K562 (cell line): ENCODE data around the gene MAD1L1.

Experiments
- MAFK ChIP-seq: IDR thresholded peaks from 2 replicates; pipeline ENCODE4 v1.6.1; 2011; ENCODE audit warnings: low read length, improper control_type of control experiment
- TF ChIP-seq, protein P1 (sequence below): sonication (generic); formaldehyde crosslinking; IDR thresholded peaks from 2 replicates; pipeline ENCODE4 v1.5.0; 2020; ENCODE audit warnings: missing genetic modification reagents

DNA sequence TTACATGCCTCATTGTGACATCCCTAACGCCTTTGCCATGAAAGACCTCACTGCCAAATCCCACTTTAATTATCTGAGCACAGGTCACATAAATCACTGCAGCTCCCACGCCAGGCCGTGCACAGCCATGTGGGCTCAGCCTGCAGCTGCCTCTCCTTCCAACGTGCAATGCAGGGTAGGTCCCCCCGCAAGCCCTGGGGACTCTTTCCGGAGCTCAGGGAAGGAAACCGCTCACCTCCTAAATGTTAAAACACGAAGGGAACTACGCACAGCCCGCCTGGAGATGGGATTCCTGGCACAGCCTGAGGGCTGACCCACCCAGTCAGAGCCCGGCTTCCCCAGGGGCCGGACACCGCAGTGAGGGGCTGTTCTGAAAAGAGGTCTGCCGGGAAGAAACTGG lies 128.0 kb downstream of the MAD1L1 start:
- TF ChIP-seq, protein P1, sequence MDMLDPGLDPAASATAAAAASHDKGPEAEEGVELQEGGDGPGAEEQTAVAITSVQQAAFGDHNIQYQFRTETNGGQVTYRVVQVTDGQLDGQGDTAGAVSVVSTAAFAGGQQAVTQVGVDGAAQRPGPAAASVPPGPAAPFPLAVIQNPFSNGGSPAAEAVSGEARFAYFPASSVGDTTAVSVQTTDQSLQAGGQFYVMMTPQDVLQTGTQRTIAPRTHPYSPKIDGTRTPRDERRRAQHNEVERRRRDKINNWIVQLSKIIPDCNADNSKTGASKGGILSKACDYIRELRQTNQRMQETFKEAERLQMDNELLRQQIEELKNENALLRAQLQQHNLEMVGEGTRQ (CRISPR knock-in tag): no peak
- TF ChIP-seq MAFK: no peak
